ENCODE measurements around the gene ZNF253.

DNA sequence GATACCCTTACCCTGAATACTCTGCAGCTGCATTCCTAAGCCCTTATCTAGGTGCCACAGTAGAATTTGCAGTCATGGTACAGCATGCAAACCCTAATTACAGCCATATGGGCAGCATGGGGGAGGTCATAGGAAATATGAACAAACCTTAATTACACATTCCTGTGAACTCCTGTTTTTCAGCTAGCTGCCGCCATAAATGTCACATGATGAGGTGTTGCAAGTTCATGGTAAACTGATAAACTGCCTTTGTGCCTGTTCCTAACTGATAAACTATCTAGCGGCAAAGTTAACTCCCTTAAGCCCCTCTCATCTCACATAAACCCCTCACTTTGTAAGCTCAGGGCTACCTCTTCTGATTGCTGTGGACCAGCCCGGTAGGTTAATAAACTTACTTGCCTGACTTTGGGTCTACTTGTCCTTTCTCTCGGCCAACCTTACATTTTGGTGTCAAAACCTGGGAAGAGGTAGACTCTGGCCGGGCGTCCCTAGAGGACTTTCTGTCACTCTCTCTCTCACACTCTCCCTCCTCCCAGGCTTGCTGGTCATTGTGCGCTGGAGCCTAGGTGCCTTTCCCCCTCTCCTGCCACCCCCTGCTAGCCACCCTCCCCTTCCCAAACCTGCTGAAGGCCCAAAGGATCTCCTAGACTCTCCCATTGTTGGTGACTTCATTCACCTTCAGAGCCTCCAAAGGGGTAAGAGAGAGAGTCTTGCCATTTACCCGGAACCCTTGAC lies 78.3 kb downstream of the ZNF253 start:
- TF ChIP-seq, protein P1, sequence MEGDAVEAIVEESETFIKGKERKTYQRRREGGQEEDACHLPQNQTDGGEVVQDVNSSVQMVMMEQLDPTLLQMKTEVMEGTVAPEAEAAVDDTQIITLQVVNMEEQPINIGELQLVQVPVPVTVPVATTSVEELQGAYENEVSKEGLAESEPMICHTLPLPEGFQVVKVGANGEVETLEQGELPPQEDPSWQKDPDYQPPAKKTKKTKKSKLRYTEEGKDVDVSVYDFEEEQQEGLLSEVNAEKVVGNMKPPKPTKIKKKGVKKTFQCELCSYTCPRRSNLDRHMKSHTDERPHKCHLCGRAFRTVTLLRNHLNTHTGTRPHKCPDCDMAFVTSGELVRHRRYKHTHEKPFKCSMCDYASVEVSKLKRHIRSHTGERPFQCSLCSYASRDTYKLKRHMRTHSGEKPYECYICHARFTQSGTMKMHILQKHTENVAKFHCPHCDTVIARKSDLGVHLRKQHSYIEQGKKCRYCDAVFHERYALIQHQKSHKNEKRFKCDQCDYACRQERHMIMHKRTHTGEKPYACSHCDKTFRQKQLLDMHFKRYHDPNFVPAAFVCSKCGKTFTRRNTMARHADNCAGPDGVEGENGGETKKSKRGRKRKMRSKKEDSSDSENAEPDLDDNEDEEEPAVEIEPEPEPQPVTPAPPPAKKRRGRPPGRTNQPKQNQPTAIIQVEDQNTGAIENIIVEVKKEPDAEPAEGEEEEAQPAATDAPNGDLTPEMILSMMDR (optimal IDR thresholded peaks at IDR 0.05 in 1 of 3, IDR thresholded peaks at IDR 0.05 in 1 of 3, conservative IDR thresholded peaks at IDR 0.05 in 1 of 3; ENCODE audit: extremely low read depth in 1 of 3, insufficient read depth in 2 of 3, low read length in 3 of 3): no peak
- TF ChIP-seq EZH2 (IDR thresholded peaks at IDR 0.05; ENCODE audit: low read length): no peak
